GM18526 (cell line): ENCODE results near the gene HDAC11.

Experiments used
- POLR2A ChIP-seq: IDR thresholded peaks from 3 replicates; pipeline ENCODE4 v1.6.1; 2011; ENCODE audit not compliant: insufficient read length; ENCODE audit errors: extremely low read depth

HDAC11 gene

GRCh38 chr3:13512451-13512850 is 32.3 kb downstream of the HDAC11 start:
- TF ChIP-seq POLR2A: no peak

- no peak for TF ChIP-seq POLR2A
Measured at GRCh38 chr3:13513051-13513912, 33.2 kb downstream of the HDAC11 start.

DNA sequence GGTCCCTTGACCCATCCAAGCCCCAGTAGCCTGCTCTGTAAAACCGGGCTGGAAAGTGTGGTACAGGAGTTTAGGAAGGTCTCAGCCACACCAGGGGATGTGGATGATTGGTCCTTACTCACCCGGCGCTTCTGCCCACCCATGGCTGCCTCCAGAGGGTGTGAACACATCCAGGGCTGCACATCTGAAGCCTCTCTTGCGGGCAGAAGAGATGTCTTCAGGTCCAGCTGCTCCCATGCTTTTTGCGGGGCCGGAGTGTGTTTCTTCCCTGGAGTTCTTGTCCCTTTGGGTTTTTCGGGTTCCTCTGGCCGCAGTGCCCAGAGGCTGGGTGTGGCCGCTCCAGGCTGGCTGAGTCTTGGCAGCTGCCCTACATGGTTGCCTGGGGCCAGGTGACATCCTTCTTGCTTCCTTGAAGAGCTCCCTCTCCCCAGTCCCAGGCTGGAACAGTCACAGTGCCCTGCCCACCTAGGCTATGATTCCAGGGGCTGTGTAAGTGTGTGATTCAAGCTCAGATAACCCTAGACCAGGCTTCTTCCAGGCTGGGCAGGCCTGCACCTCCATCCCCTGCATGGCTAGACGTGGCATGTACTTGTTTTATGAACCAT is 33.9 kb downstream of the HDAC11 start:
- no peak for TF ChIP-seq POLR2A

DNA sequence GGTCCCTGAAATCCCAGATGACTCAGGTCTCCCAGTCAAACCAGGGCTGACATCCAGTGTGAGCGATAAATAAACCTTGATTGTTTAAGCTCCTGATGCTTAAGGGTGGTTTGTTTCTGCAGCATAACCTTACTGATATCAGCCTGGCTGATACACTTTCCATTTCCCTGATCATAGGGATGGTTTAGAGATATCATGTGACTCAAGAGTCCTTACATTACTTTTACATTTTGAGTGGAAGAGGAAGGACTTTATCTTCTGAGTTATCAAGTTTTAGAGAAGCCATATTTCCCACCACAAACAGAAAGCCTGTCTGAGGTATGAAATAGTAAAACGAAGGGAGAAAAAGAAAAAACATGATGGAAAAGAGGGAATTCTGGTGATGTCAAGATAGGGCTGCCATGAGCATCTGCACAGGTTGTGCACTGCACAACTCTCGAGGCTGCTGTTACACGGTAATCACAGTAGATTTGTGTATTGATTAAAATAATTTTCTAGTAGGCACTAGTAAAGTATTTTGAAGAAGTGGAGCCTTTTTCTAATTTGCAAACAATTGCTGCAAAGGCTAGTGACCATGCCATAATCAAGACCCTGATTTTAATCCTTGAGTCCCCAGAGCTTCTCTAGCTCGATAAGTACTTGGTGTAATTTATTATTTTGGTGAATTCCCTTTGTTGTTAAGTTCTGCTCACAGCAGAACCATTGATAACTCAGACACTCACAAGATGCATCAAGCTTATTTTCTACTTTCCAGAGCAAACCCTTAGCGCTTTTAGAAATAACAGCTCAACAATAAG is 34.7 kb downstream of the HDAC11 start:
- TF ChIP-seq POLR2A: no peak

DNA sequence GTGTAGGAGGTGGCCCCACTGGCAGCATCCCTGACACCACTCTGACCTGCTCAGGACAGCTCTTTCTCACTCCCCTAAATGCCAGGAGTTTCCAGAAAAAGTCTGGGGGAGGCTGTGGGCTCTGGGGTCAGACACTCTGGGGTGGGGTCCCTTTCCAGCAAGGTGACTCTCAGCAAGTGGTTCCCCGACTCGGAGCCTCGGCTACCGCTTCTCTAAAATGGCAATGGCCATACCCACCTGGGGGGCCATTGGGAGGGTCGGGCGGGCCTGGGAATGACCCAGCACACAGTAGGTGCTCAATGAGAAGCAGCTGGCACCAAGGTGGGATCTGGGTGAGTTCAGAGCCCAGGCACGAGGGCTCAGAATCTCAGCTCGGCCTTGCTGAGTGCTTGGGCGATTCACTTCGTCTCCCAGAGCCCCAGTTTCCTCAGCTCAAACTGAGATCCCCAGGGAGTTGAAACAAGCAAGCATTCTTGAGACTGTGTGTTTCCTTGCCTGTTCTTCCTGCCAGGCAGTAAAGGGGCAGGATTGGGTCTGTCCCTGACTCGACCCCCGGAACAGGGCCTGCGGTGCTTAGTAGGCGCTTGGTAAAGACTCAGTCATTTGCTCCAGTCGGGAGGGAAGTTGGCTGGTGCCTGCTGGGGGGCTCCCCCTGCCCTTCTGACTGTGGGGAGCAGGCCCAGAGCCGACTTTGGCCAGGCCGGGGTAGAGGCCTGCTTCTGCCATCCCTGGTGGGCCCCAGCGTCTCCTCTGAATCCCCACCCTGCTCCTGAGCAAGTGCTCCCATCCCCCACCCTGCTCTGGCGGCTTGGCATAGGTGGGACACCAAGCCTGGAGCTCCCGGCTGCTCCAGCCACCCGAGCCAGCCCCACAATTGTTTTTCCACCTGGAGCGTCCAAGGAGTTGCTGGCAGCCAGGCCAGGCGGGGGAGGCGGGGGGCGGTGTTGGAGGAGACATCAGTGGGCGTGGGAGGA is 36.0 kb downstream of the HDAC11 start:
- no peak for TF ChIP-seq POLR2A

DNA sequence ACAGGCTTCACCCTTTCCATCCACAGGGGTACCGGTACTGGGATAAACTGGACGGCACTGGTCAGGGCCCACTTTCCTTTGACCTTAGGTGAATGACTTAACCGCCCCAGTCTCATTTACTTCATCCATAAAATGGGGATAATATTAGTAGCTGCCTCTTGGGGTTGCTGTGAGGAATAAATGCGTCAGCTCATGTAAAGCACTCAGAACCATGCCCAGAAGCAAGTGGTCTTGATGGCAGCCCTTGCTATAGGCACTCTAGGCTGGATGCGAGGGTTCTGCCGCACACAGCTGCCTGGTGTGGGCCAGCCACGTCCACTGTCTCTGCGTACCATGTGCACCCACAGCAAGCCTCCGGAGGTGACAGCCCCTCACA is 36.6 kb downstream of the HDAC11 start:
- no peak for TF ChIP-seq POLR2A

GRCh38 chr3:13517253-13517977 is 37.3 kb downstream of the HDAC11 start:
- no peak for TF ChIP-seq POLR2A

DNA sequence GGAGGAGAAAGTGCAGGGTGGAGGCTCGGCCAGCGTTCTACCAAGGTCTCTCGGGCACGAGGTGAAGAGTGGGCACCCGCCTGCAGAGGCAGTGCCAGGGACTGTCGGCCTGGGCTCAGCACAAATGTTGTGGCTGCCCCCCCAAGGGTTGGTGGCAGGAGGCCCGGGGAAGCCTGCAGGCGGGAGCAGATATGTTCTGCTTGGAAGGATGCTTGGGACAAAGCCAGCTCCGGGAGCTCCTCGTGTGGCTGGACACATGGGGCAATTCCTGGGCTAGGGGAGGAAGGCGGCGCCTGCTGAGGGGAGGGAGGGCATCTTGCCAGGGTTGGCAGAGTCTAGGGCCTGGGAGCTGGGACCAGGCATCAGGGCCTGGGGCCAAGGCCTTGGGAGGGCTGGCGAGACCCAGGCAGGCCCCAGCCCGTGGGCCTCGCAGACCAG is 38.4 kb downstream of the HDAC11 start:
- TF ChIP-seq POLR2A: no peak

DNA sequence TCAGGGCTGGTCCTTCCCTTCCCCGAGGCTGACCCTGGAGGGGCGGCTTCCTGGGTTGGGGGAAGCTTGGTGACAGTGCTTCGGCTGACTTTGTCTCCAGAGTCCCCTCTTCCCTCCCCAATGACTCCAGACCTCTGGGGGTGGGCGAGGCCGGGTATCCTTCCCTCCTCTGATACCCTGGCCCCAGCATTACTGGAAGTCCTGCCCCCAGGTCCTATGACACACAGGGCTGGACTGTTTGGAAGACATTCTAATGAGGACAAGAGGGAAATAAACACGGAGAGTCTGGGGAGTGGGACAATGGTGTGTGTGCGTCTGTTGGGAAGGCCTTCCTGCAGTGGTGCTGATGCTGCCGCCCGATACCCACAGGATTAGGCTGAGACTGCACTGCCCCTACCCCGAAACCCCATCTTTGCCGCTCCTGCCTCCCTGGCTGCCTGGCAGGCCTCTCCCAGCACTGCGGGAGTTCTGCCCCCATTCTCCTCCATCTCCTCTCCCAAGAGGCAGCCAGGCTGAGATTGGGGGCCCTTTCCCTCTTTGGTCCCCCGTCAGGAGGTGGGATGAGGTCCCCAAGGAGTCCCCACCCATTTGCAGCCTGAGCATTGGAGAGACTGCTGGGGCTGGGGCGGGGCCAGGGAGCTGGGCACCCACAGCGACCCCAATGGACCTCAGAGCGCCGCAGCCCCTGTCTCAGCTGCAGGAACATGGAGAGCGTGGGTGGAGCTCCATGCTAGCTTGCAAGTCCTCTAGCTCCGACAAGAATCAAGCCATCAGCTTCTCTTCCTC is 39.1 kb downstream of the HDAC11 start:
- TF ChIP-seq POLR2A: no peak

- no peak for TF ChIP-seq POLR2A
Measured at GRCh38 chr3:13520326-13520880, 40.3 kb downstream of the HDAC11 start.

DNA sequence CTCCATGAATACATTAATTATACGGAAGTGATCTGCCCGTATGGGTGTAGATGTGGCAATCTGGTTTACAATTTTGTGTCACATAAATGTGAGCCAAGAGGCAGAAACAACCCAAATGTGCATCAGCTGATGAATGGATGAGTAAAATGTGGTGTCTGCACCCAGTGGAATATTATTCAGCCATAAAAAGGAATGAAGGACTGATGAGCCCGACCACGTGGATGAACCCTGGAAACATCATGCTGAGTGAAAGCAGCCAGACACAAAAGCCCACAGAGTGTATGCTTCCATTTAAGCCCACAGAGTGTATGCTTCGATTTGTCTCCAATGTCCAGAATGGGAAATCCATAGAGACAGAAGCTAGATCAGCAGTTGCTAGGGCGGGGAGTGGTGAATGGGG is 41.2 kb downstream of the HDAC11 start:
- TF ChIP-seq POLR2A: no peak

DNA sequence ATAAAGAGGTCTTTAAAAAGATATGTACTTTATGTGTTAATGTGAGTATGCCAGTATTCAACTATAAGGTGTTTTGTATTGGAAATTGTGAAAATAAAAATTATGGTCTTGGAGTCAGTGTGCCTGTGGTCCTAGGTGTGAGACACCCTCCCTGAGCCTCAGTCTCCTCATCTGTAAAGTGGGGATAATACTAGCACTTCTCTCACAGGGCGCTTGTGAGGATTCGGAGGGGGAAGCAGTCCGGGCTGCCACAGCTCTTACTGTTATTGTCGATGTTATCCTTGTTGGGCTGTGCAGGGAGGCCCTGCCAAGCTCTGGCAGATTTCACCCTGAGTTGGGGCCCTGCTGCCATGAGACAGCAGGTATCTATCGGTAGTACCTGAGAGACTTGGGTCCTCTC is 42.1 kb downstream of the HDAC11 start:
- TF ChIP-seq POLR2A: no peak

- TF ChIP-seq POLR2A: no peak
Measured at GRCh38 chr3:13524979-13525669, 45.0 kb downstream of the HDAC11 start.
